Adrenal gland (tissue), 5 donors: ENCODE data around the gene DGKH.

Experiments used
- CTCF ChIP-seq, 6 experiments: fragments of 450-650 bp in 4 of 6; fragments of 200-600 bp in 2 of 6; sonication (generic) in 1 of 6; IDR thresholded peaks; 1 replicate in 5 of 6; 2 replicates in 1 of 6; pipeline versions ENCODE4 v1.5.1 to v1.8.0; 2016 to 2021; ENCODE audit warnings: antibody characterized with exemption in 6 of 6, mild to moderate bottlenecking in 2 of 6, moderate library complexity in 1 of 6
- POLR2A ChIP-seq, 2 donors: fragments of 450-650 bp; IDR thresholded peaks; one replicate each; pipeline ENCODE4 v1.6.1; 2017; ENCODE audit warnings: antibody characterized with exemption in 2 of 2, mild to moderate bottlenecking in 2 of 2, moderate library complexity in 1 of 2
- donor health status: DM: no; HTN: no; CAD: no.

DNA sequence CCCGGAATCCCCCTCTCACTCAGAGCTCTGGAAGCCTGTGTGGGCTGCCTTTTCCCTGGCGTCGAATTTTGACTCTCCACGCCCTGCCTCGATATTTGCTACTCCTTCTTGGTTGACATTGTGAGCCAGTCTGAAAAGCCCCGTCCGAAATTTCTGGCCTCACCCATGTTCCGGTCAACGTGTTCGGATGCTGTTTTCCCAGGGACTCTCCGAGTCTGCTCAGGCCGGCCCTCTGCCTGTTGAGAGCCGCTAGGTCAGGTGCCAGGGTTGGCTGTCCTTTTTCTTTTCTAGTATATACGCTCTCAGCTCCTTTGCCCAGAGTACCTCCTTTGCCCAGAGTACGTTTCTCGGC lies 6.8 kb upstream of the DGKH start:
- TF ChIP-seq CTCF (IDR thresholded peaks at IDR 0.05) (peak; percentile 21 to 51 (median 45)), POLR2A (IDR thresholded peaks at IDR 0.05) (no peak)
